ENCODE results near the gene DELE1.

DELE1 gene

DNA sequence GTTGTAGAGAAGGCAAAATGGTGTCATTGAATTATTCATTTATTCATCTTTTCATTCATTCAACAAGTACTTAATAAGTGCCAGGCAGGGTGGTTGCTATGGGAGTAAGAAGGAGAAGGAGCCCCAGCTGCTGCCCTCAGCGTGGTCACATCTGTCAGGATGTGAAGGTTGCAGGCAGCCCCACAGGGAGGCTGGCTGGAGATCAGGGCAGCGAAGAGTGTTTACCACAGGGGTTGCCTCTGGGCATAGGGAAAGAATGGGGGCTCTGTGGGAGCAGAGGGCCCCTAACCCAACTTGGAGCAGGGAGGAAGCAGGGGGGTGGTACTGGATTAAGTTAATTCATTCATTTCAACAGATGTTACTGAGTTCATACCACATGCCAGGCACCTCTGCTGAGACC is 28.3 kb downstream of the DELE1 start:
- ChIA-PET POLR2A (no interaction called here), CTCF (interaction anchor here (1.7 to 20.8 kb wide), 4 partner anchors 7 to 255 kb away, joined by 6 to 828 read pairs (median 140); partner anchors contain the start of genes PCDH12 and RNF14)
- H3K4me3 ChIP-seq (ENCODE audit: low read depth, low read length) = no peak overlapping the region
- TF ChIP-seq, protein P1, sequence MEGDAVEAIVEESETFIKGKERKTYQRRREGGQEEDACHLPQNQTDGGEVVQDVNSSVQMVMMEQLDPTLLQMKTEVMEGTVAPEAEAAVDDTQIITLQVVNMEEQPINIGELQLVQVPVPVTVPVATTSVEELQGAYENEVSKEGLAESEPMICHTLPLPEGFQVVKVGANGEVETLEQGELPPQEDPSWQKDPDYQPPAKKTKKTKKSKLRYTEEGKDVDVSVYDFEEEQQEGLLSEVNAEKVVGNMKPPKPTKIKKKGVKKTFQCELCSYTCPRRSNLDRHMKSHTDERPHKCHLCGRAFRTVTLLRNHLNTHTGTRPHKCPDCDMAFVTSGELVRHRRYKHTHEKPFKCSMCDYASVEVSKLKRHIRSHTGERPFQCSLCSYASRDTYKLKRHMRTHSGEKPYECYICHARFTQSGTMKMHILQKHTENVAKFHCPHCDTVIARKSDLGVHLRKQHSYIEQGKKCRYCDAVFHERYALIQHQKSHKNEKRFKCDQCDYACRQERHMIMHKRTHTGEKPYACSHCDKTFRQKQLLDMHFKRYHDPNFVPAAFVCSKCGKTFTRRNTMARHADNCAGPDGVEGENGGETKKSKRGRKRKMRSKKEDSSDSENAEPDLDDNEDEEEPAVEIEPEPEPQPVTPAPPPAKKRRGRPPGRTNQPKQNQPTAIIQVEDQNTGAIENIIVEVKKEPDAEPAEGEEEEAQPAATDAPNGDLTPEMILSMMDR (IDR thresholded peaks at IDR 0.05; ENCODE audit: insufficient read depth, low read length, missing control alignments) = no peak
- DNase-seq (ENCODE audit: low read depth, low spot score) = no peak

DNA sequence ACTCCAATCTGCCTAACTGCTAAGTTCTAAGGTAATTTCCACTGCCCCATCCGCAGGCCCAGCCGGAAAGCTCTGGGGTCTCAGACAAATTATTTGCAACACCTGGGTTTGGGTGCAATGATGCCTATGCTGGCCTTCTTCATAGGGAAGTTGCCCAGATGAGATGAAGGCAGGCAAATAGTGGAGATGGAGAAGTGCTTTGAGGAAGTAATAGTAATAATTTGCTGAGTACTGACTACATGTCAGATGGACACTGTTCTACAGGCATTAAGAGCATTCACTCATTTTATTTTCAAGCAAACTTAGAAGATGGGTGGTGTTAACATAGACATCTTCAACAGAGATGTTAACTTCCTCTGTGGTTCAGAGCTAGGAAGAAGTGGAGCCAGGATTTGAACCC is 30.5 kb downstream of the DELE1 start:
- ChIA-PET CTCF (interaction anchor here (3.0 to 20.8 kb wide), 4 partner anchors 5 to 257 kb away, joined by 21 to 828 read pairs (median 260); partner anchors contain the start of genes PCDH12 and RNF14), POLR2A (no interaction called here)
- H3K4me3 ChIP-seq (ENCODE audit: low read depth, low read length) = no peak overlapping the region
- TF ChIP-seq, protein P1 (IDR thresholded peaks at IDR 0.05; ENCODE audit: insufficient read depth, low read length, missing control alignments) = no peak
- no peak for DNase-seq (ENCODE audit: low read depth, low spot score)

DNA sequence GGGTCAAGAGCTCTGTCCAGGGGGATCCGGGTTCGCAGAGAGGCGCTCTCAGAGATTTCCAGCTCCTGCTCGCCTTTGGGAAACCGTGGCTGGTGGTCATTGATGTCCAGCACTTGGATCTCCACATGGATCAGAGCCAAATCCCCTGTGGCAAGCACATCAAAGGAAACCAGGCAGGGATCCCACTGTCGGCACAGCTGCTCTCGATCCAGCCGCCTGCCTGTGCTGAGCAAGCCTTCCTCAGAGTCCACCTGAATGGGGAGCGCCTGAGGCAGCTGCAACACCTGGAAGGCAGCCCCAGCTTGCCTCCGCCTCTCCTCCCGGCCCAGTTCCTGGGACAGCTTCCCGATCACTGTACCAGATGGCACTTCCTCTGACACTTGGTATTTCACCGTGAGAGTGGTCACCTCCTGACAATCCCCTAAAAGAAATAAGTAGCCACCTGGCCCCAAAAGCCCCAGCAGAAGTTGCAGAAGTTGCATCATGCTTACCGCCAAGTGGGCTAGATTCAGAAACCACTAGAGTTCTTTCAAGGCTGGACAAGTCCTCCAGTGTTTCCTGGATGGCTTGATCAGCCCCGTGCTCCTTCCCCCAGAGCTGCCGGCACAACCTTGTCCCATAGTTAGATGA is 33.8 kb downstream of the DELE1 start:
- H3K4me3 ChIP-seq (ENCODE audit: low read depth, low read length) = no peak overlapping the region
- POLR2A ChIA-PET = interaction anchor here (1.2 kb wide), 1 partner anchor 12 kb away, joined by 3 read pairs; no protein-coding TSS in a partner anchor
- TF ChIP-seq, protein P1 (IDR thresholded peaks at IDR 0.05; ENCODE audit: insufficient read depth, low read length, missing control alignments) = no peak
- DNase-seq (ENCODE audit: low read depth, low spot score) = no peak
- CTCF ChIA-PET = interaction anchor here (0.8 to 20.8 kb wide), 12 partner anchors 11 to 303 kb away, joined by 3 to 828 read pairs (median 7); partner anchors contain the start of genes PCDH1 and RNF14

GRCh38 chr5:141958113-141958512 is 34.4 kb downstream of the DELE1 start, which contains the start of gene PCDH12:
PCDH12 (minus strand) TSS chr5:141958202; CDS start chr5:141957851, 351 bp downstream.
- DNase-seq (ENCODE audit: low read depth, low spot score) = no peak
- ChIA-PET POLR2A (interaction anchor here (1.2 kb wide), 1 partner anchor 12 kb away, joined by 3 read pairs; no protein-coding TSS in a partner anchor), CTCF (interaction anchor here (0.8 to 20.8 kb wide), 10 partner anchors 11 to 304 kb away, joined by 3 to 828 read pairs (median 62); partner anchors contain the start of genes PCDH1 and RNF14)

DNA sequence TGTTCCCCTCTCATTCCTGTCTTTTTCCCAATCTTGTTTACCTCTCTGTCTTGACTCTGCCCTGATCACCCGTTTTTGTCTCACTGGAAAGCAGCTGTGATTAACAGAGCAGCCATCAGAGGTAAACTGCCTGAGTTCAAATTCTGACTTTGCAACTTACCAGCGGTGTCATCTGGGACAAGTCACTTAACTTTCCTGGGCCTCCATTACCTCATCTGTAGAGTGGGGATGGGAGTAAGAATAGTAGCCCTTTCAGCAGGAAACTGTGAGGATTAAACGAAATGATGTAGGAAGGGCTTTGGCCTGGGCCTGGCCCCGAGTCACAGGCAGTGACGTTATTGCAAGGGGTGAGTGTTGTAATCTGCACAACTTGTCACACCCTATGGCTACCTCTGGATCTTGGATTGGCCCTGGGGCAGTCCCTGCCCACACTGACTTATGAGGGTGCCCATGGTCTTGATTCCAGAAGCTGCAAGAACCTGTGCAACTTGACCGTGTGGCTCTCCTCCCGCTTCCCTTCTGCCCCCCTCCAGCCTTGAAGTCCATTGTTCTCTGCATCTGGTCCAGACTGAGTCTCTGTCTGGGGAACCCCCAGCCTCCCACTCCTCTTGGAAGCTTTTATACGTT is 35.0 kb downstream of the DELE1 start:
- DNase-seq (ENCODE audit: low read depth, low spot score) = no peak
- CTCF ChIA-PET = interaction anchor here (0.8 to 20.8 kb wide), 12 partner anchors 11 to 305 kb away, joined by 3 to 828 read pairs (median 40); partner anchors contain the start of genes ARAP3, DELE1, PCDH1 and RNF14
- POLR2A ChIA-PET = interaction anchor here (1.2 kb wide), 1 partner anchor 13 kb away, joined by 3 read pairs; no protein-coding TSS in a partner anchor
- TF ChIP-seq, protein P1 (IDR thresholded peaks at IDR 0.05; ENCODE audit: insufficient read depth, low read length, missing control alignments) = no peak
- no peak overlapping the region for H3K4me3 ChIP-seq (ENCODE audit: low read depth, low read length)

More at GRCh38 chr5:141958113-141958512, 34.4 kb downstream of the DELE1 start, which contains the start of gene PCDH12:
- H3K4me3 ChIP-seq (ENCODE audit: low read depth, low read length) = no peak within 1 kb of the TSS
- TF ChIP-seq, protein P1 (IDR thresholded peaks at IDR 0.05; ENCODE audit: insufficient read depth, low read length, missing control alignments) = no peak
